22Rv1 (cell line): ENCODE data around the gene KDM4C.

Source experiments
- CTCF ChIP-seq: fragments of 450-650 bp; IDR thresholded peaks from 2 replicates; pipeline ENCODE4 v1.5.1; 2017; ENCODE audit warnings: mild to moderate bottlenecking
- ZFX ChIP-seq: fragments of 450-650 bp; IDR thresholded peaks from 2 replicates; pipeline ENCODE4 v1.6.1; 2017; ENCODE audit warnings: antibody characterized with exemption, borderline replicate concordance

GRCh38 chr9:6910497-6910896, 152.7 kb downstream of the KDM4C start:
- no peak for TF ChIP-seq CTCF
- no peak for TF ChIP-seq ZFX
